HepG2 (cell line): ENCODE results near the gene PGRMC1. TPM values are rescaled to one million over a fixed set of nuclear protein-coding genes. Genes with fewer than 3 reads are reported as not detected.

Experiments
- BATF2 ChIP-seq: sonication (generic); formaldehyde crosslinking; IDR thresholded peaks from 2 replicates; pipeline ENCODE4 v1.8.0; 2022; ENCODE audit warnings: mild to moderate bottlenecking, missing genetic modification reagents, moderate library complexity
- HIC2 ChIP-seq: sonication (generic); formaldehyde crosslinking; IDR thresholded peaks from 2 replicates; pipeline ENCODE4 v1.9.0; 2022; ENCODE audit warnings: low read depth, missing genetic modification reagents
- KLF6 ChIP-seq: IDR thresholded peaks from 2 replicates; pipeline ENCODE4 v1.8.0; 2016; ENCODE audit warnings: missing biosample characterization, missing genetic modification reagents
- NFRKB ChIP-seq: fragments of 450-650 bp; IDR thresholded peaks from 2 replicates; pipeline ENCODE4 v1.6.1; 2017
- PHF8 ChIP-seq: sonication (generic); formaldehyde crosslinking; IDR thresholded peaks from 2 replicates; pipeline ENCODE4 v1.5.0; 2020; ENCODE audit warnings: missing genetic modification reagents
- SMAD9 ChIP-seq: sonication (generic); formaldehyde crosslinking; IDR thresholded peaks from 2 replicates; pipeline ENCODE4 v1.5.1; 2020; ENCODE audit warnings: mild to moderate bottlenecking, missing genetic modification reagents
- ZBTB49 ChIP-seq: sonication (generic); formaldehyde crosslinking; IDR thresholded peaks from 2 replicates; pipeline ENCODE4 v1.4.0; 2020; ENCODE audit warnings: missing genetic modification reagents, borderline replicate concordance
- ZNF557 ChIP-seq: sonication (generic); formaldehyde crosslinking; IDR thresholded peaks from 2 replicates; pipeline ENCODE4 v1.4.0; 2020; ENCODE audit warnings: missing genetic modification reagents
- ZNF570 ChIP-seq: sonication (generic); formaldehyde crosslinking; IDR thresholded peaks from 2 replicates; pipeline ENCODE4 v1.4.0; 2020; ENCODE audit warnings: mild to moderate bottlenecking, missing genetic modification reagents, borderline replicate concordance
- ZSCAN29 ChIP-seq: sonication (generic); formaldehyde crosslinking; conservative IDR thresholded peaks from 2 replicates; pipeline ENCODE4 v1.4.0; 2020; ENCODE audit warnings: mild to moderate bottlenecking, missing genetic modification reagents
- polyA plus RNA-seq, 8 experiments: library from polyadenylated mRNA; depleted of rRNA in 3 of 8; stranded (reverse) in 7 of 8; unstranded in 1 of 8; fragments of >200 nt; fragmentation: Illumina TruSeq in 4 of 8; extraction: Trizol in 4 of 8; gene quantifications; 2 replicates each; pipeline versions ENCODE4 v1.2.1 to v1.2.3, GENCODE V29; 2011 to 2016; ENCODE audit warnings: low read depth in 4 of 8, missing spikeins in 1 of 8, mixed read lengths in 1 of 8; ENCODE audit not compliant: insufficient read depth in 1 of 8
- total RNA-seq, 5 experiments: library from RNA; depleted of rRNA; stranded (reverse); fragments of >200 nt; fragmentation: Illumina TruSeq; extraction: Trizol; gene quantifications; 2 replicates each; pipeline ENCODE4 v1.2.3, GENCODE V29; 2016; ENCODE audit warnings: low read depth in 1 of 5

Gene PGRMC1
- total and polyA plus RNA-seq, 2 of the 13 experiments (the other 11 are each of a cell fraction or from before 2014, with no cell fraction given): 44.7 to 124 TPM

GRCh38 chrX:119201570-119201969 lies 34.5 kb upstream of the PGRMC1 start (continued):
- TF ChIP-seq ZBTB49 (CRISPR knock-in tag): no peak
- TF ChIP-seq PHF8 (CRISPR knock-in tag): no peak
- no peak for TF ChIP-seq ZNF557 (CRISPR knock-in tag)
- no peak for TF ChIP-seq NFRKB
- no peak for TF ChIP-seq ZSCAN29 (CRISPR knock-in tag)
- TF ChIP-seq KLF6: no peak
- TF ChIP-seq BATF2 (CRISPR knock-in tag): no peak
- TF ChIP-seq HIC2 (CRISPR knock-in tag): no peak
- no peak for TF ChIP-seq SMAD9 (CRISPR knock-in tag)
- TF ChIP-seq ZNF570 (CRISPR knock-in tag): no peak
- TF ChIP-seq, all 625 proteins: peak for 0
